Activated CD8-positive, alpha-beta T cell treated with anti-CD3 and anti-CD28 coated beads for 36 hours (primary cell): ENCODE data around the gene SHISA5. TPM values are rescaled to one million over a fixed set of nuclear protein-coding genes. Genes with fewer than 3 reads are reported as not detected.

Experiments used
- ATAC-seq: fragments of 200-7000 bp; cut with Tn5 transposase; one replicate; pipeline ENCODE4 v1.10.0; 2021; ENCODE audit warnings: mild to moderate bottlenecking, moderate library complexity
- CTCF ChIA-PET: fragments of 350-600 bp; sonication (Branson Sonifier 250); formaldehyde crosslinking; loops from one replicate; lab custom pipeline; 2021; ENCODE audit warnings: antibody characterized with exemption; lab: Charles Lee
- POLR2A ChIA-PET: fragments of 350-600 bp; sonication (Branson Sonifier 250); formaldehyde crosslinking; loops from one replicate; lab custom pipeline; 2021; ENCODE audit warnings: antibody characterized with exemption; lab: Charles Lee
- DNase-seq: peaks from one replicate; pipeline ENCODE4 v3.0.0-alpha.2; 2020
- H3K27ac Mint-ChIP-seq: one replicate; pipeline ENCODE4 v1.8.0; 2021; ENCODE audit warnings: mild to moderate bottlenecking, mixed read lengths
- H3K27me3 Mint-ChIP-seq: one replicate; pipeline ENCODE4 v1.8.0; 2021; ENCODE audit warnings: mixed read lengths
- H3K36me3 Mint-ChIP-seq: one replicate; pipeline ENCODE4 v1.8.0; 2021; ENCODE audit warnings: low read depth, mixed read lengths
- H3K4me1 Mint-ChIP-seq: one replicate; pipeline ENCODE4 v1.8.0; 2021; ENCODE audit warnings: low read depth, mixed read lengths
- H3K4me3 Mint-ChIP-seq: one replicate; pipeline ENCODE4 v1.8.0; 2021; ENCODE audit warnings: mild to moderate bottlenecking, moderate library complexity, mixed read lengths
- H3K9me3 Mint-ChIP-seq: one replicate; pipeline ENCODE4 v1.8.0; 2021; ENCODE audit warnings: mixed read lengths
- intact Hi-C: fragments of 100-400 bp; cut with micrococcal nuclease; formaldehyde crosslinking; loops from one replicate; pipeline ENCODE4 v1.10.0; 2022
- total RNA-seq, 2 experiments: library from RNA; stranded (reverse); gene quantifications; one replicate each; pipeline ENCODE4 v1.2.3, GENCODE V29; 2021
- TF ChIP-seq, protein P1 (sequence below): fragments of 200-600 bp; IDR thresholded peaks from one replicate; pipeline ENCODE4 v1.8.0; 2022; ENCODE audit warnings: antibody characterized with exemption, mild to moderate bottlenecking

The SHISA5 gene
- total RNA-seq, 2 experiments from 2014 or later, result 65.9 to 71.4 TPM

GRCh38 chr3:48524970-48525369 is 21.0 kb upstream of the SHISA5 start:
- DNase-seq, result no peak
- POLR2A ChIA-PET, result interaction anchor here (2.3 to 2.9 kb wide), 2 partner anchors 9 to 15 kb away, joined by 7 to 8 read pairs; no protein-coding TSS in a partner anchor

DNA sequence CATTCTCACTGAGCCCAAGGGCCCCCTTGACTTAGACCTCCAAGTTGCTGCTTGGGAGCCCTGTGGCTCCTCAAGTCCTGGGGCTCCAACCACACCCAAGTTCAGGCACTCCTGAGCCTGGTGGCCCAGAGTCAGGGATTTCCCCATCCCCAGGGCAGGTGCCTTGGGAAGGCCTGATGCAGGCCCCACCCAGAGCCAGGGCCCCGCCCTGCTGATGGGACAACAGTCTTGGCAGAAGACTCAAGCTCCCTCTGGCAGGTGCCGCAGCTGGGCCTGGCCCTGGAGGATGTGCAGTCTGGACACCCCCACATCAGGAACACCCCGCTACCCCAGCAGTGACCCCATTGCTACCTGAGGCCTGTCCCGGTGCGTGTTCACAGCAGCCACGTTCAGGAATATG is 17.7 kb upstream of the SHISA5 start:
- intact Hi-C loops, result no loop called here
- POLR2A ChIA-PET, result interaction anchor here (1.5 kb wide), 1 partner anchor 55 kb away, joined by 3 read pairs; no protein-coding TSS in a partner anchor
- H3K27me3 Mint-ChIP-seq, result no peaks in the 10 kb centered on the region
- ATAC-seq, result no peak
- H3K27ac Mint-ChIP-seq, result no peak overlapping the region
- H3K36me3 Mint-ChIP-seq, result peaks cover 11% of the 10 kb centered on the region
- peaks cover 23% of the 10 kb centered on the region for H3K4me1 Mint-ChIP-seq
- no peak overlapping the region for H3K4me3 Mint-ChIP-seq
- CTCF ChIA-PET, result no interaction called here
- H3K9me3 Mint-ChIP-seq, result no peaks in the 10 kb centered on the region
- no peak for DNase-seq
- TF ChIP-seq, protein P1, sequence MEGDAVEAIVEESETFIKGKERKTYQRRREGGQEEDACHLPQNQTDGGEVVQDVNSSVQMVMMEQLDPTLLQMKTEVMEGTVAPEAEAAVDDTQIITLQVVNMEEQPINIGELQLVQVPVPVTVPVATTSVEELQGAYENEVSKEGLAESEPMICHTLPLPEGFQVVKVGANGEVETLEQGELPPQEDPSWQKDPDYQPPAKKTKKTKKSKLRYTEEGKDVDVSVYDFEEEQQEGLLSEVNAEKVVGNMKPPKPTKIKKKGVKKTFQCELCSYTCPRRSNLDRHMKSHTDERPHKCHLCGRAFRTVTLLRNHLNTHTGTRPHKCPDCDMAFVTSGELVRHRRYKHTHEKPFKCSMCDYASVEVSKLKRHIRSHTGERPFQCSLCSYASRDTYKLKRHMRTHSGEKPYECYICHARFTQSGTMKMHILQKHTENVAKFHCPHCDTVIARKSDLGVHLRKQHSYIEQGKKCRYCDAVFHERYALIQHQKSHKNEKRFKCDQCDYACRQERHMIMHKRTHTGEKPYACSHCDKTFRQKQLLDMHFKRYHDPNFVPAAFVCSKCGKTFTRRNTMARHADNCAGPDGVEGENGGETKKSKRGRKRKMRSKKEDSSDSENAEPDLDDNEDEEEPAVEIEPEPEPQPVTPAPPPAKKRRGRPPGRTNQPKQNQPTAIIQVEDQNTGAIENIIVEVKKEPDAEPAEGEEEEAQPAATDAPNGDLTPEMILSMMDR, result no peak

More at GRCh38 chr3:48524970-48525369, 21.0 kb upstream of the SHISA5 start:
- no peaks in the 10 kb centered on the region for H3K9me3 Mint-ChIP-seq
- no peak for ATAC-seq
- H3K27ac Mint-ChIP-seq, result no peak overlapping the region
- intact Hi-C loops, result no loop called here
- H3K27me3 Mint-ChIP-seq, result no peaks in the 10 kb centered on the region
- TF ChIP-seq, protein P1, result no peak
- no peak overlapping the region for H3K4me3 Mint-ChIP-seq
- H3K4me1 Mint-ChIP-seq, result no peaks in the 10 kb centered on the region
- peaks cover 35% of the 10 kb centered on the region for H3K36me3 Mint-ChIP-seq
- CTCF ChIA-PET, result interaction anchor here (1.2 to 2.8 kb wide), 3 partner anchors 17 to 125 kb away, joined by 3 to 11 read pairs (median 3); no protein-coding TSS in a partner anchor

DNA sequence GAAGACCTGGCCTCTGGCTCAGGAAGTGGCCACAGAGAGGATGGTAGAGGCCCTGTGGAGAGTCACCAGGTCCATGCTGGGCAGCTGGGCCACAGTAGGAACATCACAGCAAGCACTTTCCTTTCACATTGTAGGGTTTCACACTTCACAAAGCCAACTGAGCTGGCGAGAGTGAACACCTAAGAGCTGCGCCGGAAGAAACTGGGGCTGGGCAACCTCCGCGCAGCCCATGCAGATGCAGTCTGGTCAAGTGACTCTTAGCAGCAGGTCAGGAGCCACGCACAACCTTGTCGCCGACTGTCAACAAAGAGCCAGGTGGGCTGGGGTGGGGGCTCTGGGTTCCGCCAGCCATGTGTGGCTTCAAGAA is 15.3 kb upstream of the SHISA5 start:
- CTCF ChIA-PET, result interaction anchor here (1.0 to 1.1 kb wide), 2 partner anchors 18 to 83 kb away, joined by 3 to 6 read pairs; no protein-coding TSS in a partner anchor
- H3K27me3 Mint-ChIP-seq, result no peaks in the 10 kb centered on the region
- TF ChIP-seq, protein P1, result no peak
- H3K4me1 Mint-ChIP-seq, result peaks cover 44% of the 10 kb centered on the region
- no peaks in the 10 kb centered on the region for H3K9me3 Mint-ChIP-seq
- ATAC-seq (no peak), DNase-seq (no peak)
- no peak overlapping the region for H3K4me3 Mint-ChIP-seq
- peaks cover 5% of the 10 kb centered on the region for H3K36me3 Mint-ChIP-seq
- H3K27ac Mint-ChIP-seq, result no peak overlapping the region
- intact Hi-C loops, result no loop called here
- POLR2A ChIA-PET, result interaction anchor here (1.2 kb wide), 1 partner anchor 47 kb away, joined by 5 read pairs; no protein-coding TSS in a partner anchor

- CTCF ChIA-PET, result interaction anchor here (1.1 kb wide), 1 partner anchor 83 kb away, joined by 6 read pairs; no protein-coding TSS in a partner anchor
- TF ChIP-seq, protein P1, result no peak
- POLR2A ChIA-PET, result interaction anchor here (0.6 to 1.2 kb wide), 2 partner anchors 46 to 52 kb away, joined by 3 to 5 read pairs; no protein-coding TSS in a partner anchor
- Mint-ChIP-seq H3K27me3 (no peaks in the 10 kb centered on the region), H3K4me1 (peaks cover 46% of the 10 kb centered on the region), H3K27ac (peak overlapping the region; percentile 55), H3K9me3 (no peaks in the 10 kb centered on the region), H3K36me3 (peaks cover 5% of the 10 kb centered on the region), H3K4me3 (no peak overlapping the region)
- intact Hi-C loops, result no loop called here
- ATAC-seq (peak; percentile 35), DNase-seq (no peak)
Observed at GRCh38 chr3:48518638-48519276, 14.8 kb upstream of the SHISA5 start.

DNA sequence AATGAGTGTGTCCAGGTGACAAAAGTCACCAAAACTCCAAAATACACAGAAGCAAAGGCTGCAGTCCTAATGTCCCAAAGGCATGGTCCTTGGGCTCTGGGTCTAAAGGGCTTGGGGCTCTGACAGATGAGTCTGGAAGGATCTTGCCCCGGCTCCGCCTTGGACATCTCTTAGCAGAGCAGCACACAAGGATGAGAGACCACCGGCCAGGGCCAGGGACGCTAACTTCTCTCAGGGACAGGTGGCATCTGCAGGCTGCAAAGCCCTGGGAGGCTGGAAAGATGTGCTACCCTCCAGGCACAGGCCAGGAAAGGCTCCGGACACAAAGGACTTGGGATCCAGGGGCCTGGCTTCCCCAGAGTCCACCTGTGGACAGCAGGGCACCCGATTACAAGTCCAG is 14.1 kb upstream of the SHISA5 start:
- Mint-ChIP-seq H3K36me3 (peaks cover 3% of the 10 kb centered on the region), H3K27ac (peak overlapping the region; percentile 55), H3K4me3 (no peak overlapping the region), H3K27me3 (no peaks in the 10 kb centered on the region), H3K4me1 (peaks cover 47% of the 10 kb centered on the region), H3K9me3 (no peaks in the 10 kb centered on the region)
- TF ChIP-seq, protein P1, result no peak
- ChIA-PET CTCF (no interaction called here), POLR2A (no interaction called here)
- DNase-seq (no peak), ATAC-seq (no peak)
- intact Hi-C loops, result no loop called here
